Stimulated activated CD4-positive, alpha-beta T cell treated with anti-CD3 and anti-CD28 coated beads, TNF-alpha, amount 100 ng/mL, for 1 hour (primary cell): Measurements from ENCODE around the gene STUM.
"Not testable (repeated sequence)": the region's sequence is repeated elsewhere in the genome, so short reads cannot be mapped to it uniquely, and the experiment has no call there.

ENCODE experiments used
- DNase-seq, 3 donors: peaks; one replicate each; pipeline ENCODE4 v3.0.0-alpha.2; 2020; ENCODE audit warnings: low read depth in 3 of 3, low spot score in 1 of 3

The STUM gene

GRCh38 chr1:226580625-226581270, 32.2 kb downstream of the STUM start:
- no peak for DNase-seq

GRCh38 chr1:226581650-226582330, 33.2 kb downstream of the STUM start:
- no peak for DNase-seq

GRCh38 chr1:226582966-226583365, 34.4 kb downstream of the STUM start:
- no peak for DNase-seq

- no peak for DNase-seq
Observed at GRCh38 chr1:226584164-226584563, 35.6 kb downstream of the STUM start.

GRCh38 chr1:226586116-226586515, 37.6 kb downstream of the STUM start:
- DNase-seq = no peak

- DNase-seq = no peak
Observed at GRCh38 chr1:226586650-226587422, 38.3 kb downstream of the STUM start.

- DNase-seq = no peak
Observed at GRCh38 chr1:226588484-226588883, 39.9 kb downstream of the STUM start.

GRCh38 chr1:226589008-226589733, 40.6 kb downstream of the STUM start:
- DNase-seq = no peak

GRCh38 chr1:226590614-226591013, 42.0 kb downstream of the STUM start:
- no peak for DNase-seq

GRCh38 chr1:226593541-226593940, 45.0 kb downstream of the STUM start:
- DNase-seq = no peak

GRCh38 chr1:226596531-226597165, 48.1 kb downstream of the STUM start:
- DNase-seq = no peak

GRCh38 chr1:226597616-226598454, 49.3 kb downstream of the STUM start:
- no peak for DNase-seq

GRCh38 chr1:226598455-226598849, 49.9 kb downstream of the STUM start:
- DNase-seq = no peak

GRCh38 chr1:226598955-226599354, 50.4 kb downstream of the STUM start:
- DNase-seq = not testable (repeated sequence)

GRCh38 chr1:226599636-226600238, 51.2 kb downstream of the STUM start:
- DNase-seq = no peak

GRCh38 chr1:226600254-226600653, 51.7 kb downstream of the STUM start:
- DNase-seq = no peak

GRCh38 chr1:226601456-226601855, 52.9 kb downstream of the STUM start:
- no peak for DNase-seq

- no peak for DNase-seq
Observed at GRCh38 chr1:226602186-226603021, 53.8 kb downstream of the STUM start.
